AG04449 (cell line): ENCODE measurements around the gene TNFAIP3.

ENCODE experiments used
- CTCF ChIA-PET: fragments of 350-600 bp; formaldehyde crosslinking; extraction: SDS; loops from one replicate; lab custom pipeline; 2021; ENCODE audit warnings: antibody characterized with exemption; lab: Yijun Ruan, JAX
- POLR2A ChIA-PET: fragments of 400-600, 350-600 bp; formaldehyde crosslinking; extraction: SDS; loops from one replicate; lab custom pipeline; 2020; ENCODE audit warnings: antibody characterized with exemption, inconsistent platforms; lab: Yijun Ruan, JAX
- DNase-seq: peaks from one replicate; pipeline ENCODE4 v3.0.0-alpha.2; 2010; ENCODE audit warnings: low read depth, low spot score
- H3K4me3 ChIP-seq: 2 replicates; pipeline ENCODE4 v1.5.1; 2011; ENCODE audit warnings: low read depth, mild to moderate bottlenecking, control low read depth, low read length
- TF ChIP-seq, protein P1 (sequence below): IDR thresholded peaks from one replicate; pipeline ENCODE4 v1.5.1; 2011; ENCODE audit warnings: mild to moderate bottlenecking, moderate library complexity, low read length, control low read depth, inconsistent platforms; ENCODE audit not compliant: insufficient read depth; ENCODE audit errors: missing control alignments

Gene TNFAIP3

GRCh38 chr6:137850816-137851602 lies 16.1 kb upstream of the TNFAIP3 start:
- TF ChIP-seq, protein P1, sequence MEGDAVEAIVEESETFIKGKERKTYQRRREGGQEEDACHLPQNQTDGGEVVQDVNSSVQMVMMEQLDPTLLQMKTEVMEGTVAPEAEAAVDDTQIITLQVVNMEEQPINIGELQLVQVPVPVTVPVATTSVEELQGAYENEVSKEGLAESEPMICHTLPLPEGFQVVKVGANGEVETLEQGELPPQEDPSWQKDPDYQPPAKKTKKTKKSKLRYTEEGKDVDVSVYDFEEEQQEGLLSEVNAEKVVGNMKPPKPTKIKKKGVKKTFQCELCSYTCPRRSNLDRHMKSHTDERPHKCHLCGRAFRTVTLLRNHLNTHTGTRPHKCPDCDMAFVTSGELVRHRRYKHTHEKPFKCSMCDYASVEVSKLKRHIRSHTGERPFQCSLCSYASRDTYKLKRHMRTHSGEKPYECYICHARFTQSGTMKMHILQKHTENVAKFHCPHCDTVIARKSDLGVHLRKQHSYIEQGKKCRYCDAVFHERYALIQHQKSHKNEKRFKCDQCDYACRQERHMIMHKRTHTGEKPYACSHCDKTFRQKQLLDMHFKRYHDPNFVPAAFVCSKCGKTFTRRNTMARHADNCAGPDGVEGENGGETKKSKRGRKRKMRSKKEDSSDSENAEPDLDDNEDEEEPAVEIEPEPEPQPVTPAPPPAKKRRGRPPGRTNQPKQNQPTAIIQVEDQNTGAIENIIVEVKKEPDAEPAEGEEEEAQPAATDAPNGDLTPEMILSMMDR: no peak
- POLR2A ChIA-PET: no interaction called here
- no peak for DNase-seq
- CTCF ChIA-PET: interaction anchor here (1.0 to 1.4 kb wide), 2 partner anchors 16 to 20 kb away, joined by 3 to 7 read pairs; partner anchors contain the start of gene TNFAIP3
- H3K4me3 ChIP-seq: no peak overlapping the region

GRCh38 chr6:137851669-137852068 lies 15.4 kb upstream of the TNFAIP3 start:
- CTCF ChIA-PET: interaction anchor here (1.0 to 1.4 kb wide), 3 partner anchors 16 to 96 kb away, joined by 3 to 7 read pairs (median 3); partner anchors contain the start of gene TNFAIP3
- POLR2A ChIA-PET: no interaction called here
- no peak for DNase-seq

DNA sequence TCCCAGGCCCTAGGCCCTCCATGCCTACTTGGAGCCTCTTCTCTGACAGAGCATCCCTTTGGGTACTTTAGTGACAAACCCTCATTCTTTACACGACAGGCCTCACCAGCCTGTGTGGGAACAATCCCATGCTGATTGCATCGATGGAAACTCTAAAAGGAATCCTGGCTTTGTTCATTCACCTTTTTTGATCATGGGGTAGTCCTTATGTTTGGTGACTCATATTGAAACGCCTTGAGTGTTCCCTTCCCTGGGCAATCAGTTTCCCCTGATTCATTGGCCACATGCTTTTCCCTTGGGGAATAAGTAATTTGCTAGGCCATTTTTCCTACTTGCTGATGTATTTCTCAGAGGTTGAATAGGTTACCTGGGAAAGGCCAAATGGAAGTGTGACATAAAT lies 14.7 kb upstream of the TNFAIP3 start:
- DNase-seq: no peak
- POLR2A ChIA-PET: no interaction called here
- no peak overlapping the region for H3K4me3 ChIP-seq
- CTCF ChIA-PET: interaction anchor here (1.0 kb wide), 1 partner anchor 95 kb away, joined by 3 read pairs; no protein-coding TSS in a partner anchor
- TF ChIP-seq, protein P1: no peak

More at GRCh38 chr6:137851669-137852068, 15.4 kb upstream of the TNFAIP3 start:
- no peak overlapping the region for H3K4me3 ChIP-seq
- TF ChIP-seq, protein P1: no peak

- no peak for DNase-seq
- no peak overlapping the region for H3K4me3 ChIP-seq
- TF ChIP-seq, protein P1: no peak
- ChIA-PET POLR2A (no interaction called here), CTCF (interaction anchor here (1.0 kb wide), 2 partner anchors 14 to 95 kb away, joined by 3 to 5 read pairs; no protein-coding TSS in a partner anchor)
Measured at GRCh38 chr6:137852811-137853210, 14.2 kb upstream of the TNFAIP3 start.

DNA sequence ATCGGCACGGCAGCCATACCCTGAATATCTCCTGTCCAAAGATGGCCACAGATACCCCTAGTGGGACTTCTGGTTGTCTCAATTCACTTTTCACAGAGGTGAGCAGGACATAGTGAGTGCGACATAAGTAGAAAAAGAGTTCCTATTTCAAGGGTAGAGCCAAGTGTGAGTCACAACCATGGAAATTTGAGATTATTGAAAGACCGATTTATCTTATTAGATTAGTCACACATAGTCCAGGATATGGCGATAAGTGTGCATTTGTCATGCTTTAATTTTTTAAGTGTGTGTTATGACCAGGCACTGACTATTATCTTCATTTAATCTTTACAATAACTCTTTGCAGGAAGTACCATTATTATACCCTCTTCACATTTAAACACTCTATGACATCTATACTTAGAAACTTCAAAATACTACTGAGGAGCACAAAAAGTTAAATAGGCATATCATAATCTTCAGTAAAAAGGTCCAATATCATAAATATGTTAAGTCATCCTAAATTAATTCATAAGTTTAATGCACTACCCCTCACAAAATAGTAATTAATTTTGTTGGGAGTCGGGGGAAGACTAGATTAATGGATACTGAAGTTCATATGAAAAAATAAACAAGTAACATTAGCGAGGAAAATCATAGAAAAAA lies 13.4 kb upstream of the TNFAIP3 start:
- ChIA-PET CTCF (interaction anchor here (1.0 kb wide), 1 partner anchor 13 kb away, joined by 5 read pairs; no protein-coding TSS in a partner anchor), POLR2A (no interaction called here)
- TF ChIP-seq, protein P1: no peak
- DNase-seq: no peak
- H3K4me3 ChIP-seq: no peak overlapping the region
